Peyer's patch (tissue), 4 donors: Measurements from ENCODE around the gene PIGN.

ENCODE experiments used
- CTCF ChIP-seq, 6 experiments: fragments of 450-650 bp in 4 of 6; fragments of 200-600 bp in 2 of 6; sonication (generic) in 1 of 6; IDR thresholded peaks; one replicate each; pipeline ENCODE4 v1.5.1; 2017 to 2019; ENCODE audit warnings: antibody characterized with exemption in 6 of 6, mild to moderate bottlenecking in 3 of 6, moderate library complexity in 1 of 6
- POLR2A ChIP-seq, 2 donors: fragments of 450-650 bp; IDR thresholded peaks; one replicate each; pipeline ENCODE4 v1.5.1; 2017; ENCODE audit warnings: antibody characterized with exemption in 2 of 2, mild to moderate bottlenecking in 2 of 2, moderate library complexity in 2 of 2

GRCh38 chr18:62157843-62158242 lies 29.0 kb downstream of the PIGN start:
- TF ChIP-seq CTCF (IDR thresholded peaks at IDR 0.05): no peak
- no peak for TF ChIP-seq POLR2A (IDR thresholded peaks at IDR 0.05)
